ENCODE data around the gene MAST2.
"Not testable (repeated sequence)": the region's sequence is repeated elsewhere in the genome, so short reads cannot be mapped to it uniquely, and the experiment has no call there.

Gene MAST2

DNA sequence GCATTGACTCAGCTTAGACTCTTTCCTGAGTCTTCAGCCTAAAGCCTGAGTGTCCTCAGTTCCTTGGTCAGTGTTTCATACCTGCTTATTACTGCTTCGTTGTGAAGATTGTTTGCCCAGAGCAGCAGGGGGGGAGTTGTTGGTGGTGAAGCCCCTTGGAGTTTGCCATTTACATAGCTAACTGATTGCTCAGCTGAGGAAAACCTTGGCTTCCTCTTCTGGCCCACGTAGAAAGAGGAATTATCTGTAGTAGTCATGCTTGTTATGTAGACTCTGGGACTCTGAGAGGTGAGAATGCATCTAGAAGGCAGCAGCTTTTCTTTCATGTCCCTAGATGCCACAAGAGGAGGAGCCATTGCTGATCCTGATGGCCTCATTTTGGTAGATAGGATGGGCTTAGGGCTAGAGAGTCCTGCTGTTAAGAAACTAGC lies 125.9 kb downstream of the MAST2 start:
- no peaks in the 10 kb centered on the region for H3K4me1 ChIP-seq (ENCODE audit: control insufficient read depth in 1 of 2, insufficient read depth in 1 of 2, low read depth in 1 of 2, low read length in 1 of 2)
- H3K27ac ChIP-seq = no peak overlapping the region
- no peaks in the 10 kb centered on the region for H3K36me3 ChIP-seq
- TF ChIP-seq, protein P1, sequence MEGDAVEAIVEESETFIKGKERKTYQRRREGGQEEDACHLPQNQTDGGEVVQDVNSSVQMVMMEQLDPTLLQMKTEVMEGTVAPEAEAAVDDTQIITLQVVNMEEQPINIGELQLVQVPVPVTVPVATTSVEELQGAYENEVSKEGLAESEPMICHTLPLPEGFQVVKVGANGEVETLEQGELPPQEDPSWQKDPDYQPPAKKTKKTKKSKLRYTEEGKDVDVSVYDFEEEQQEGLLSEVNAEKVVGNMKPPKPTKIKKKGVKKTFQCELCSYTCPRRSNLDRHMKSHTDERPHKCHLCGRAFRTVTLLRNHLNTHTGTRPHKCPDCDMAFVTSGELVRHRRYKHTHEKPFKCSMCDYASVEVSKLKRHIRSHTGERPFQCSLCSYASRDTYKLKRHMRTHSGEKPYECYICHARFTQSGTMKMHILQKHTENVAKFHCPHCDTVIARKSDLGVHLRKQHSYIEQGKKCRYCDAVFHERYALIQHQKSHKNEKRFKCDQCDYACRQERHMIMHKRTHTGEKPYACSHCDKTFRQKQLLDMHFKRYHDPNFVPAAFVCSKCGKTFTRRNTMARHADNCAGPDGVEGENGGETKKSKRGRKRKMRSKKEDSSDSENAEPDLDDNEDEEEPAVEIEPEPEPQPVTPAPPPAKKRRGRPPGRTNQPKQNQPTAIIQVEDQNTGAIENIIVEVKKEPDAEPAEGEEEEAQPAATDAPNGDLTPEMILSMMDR (IDR thresholded peaks at IDR 0.05) = no peak
- H3K9me3 ChIP-seq = no peaks in the 10 kb centered on the region
- no peaks in the 10 kb centered on the region for H3K27me3 ChIP-seq
- no peak overlapping the region for H3K4me3 ChIP-seq (ENCODE audit: low read depth in 1 of 2, low read length in 1 of 2)

DNA sequence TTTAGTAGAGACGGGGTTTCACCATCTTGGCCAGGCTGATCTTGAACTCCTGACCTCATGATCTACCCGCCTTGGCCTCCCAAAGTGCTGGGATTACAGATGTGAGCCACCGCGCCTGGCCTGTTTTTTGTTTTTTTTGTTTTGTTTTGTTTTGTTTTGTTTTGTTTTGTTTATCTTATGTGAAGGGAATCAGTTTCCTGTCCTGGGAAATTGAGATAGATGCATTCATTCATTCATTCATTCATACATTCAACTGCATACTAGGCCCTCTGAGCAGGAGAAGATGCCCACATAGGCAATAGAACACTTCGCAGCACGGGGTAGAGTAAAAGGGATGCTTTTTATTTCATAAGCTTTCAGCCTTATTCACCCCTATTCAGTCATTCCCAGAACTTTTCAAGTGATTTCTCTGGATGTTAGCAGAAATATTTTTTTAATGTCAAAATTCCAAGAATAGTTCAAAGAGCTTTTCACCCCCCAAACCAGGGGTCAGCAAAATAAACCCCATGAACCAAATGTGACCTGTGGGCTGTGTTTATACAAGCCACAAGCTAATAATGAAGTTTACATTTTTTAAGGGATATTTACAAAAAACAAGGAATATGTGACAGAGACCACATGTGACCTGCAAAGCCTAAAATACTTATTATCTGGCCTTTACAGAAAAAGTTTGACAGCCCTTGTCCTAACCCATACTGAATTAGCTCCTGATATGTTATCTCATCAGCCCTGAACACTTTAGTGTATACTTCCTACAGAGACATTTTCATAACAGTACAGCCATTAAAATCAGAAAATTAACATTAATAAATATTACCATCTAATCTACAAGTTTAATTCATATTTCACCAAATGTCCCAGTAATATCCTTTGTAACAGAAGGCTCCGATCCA lies 127.1 kb downstream of the MAST2 start:
- TF ChIP-seq, protein P1 (IDR thresholded peaks at IDR 0.05) = no peak
- Histone ChIP-seq H3K4me3 (ENCODE audit: low read depth in 1 of 2, low read length in 1 of 2) (no peak overlapping the region), H3K4me1 (ENCODE audit: control insufficient read depth in 1 of 2, insufficient read depth in 1 of 2, low read depth in 1 of 2, low read length in 1 of 2) (no peaks in the 10 kb centered on the region), H3K27me3 (no peaks in the 10 kb centered on the region), H3K9me3 (no peaks in the 10 kb centered on the region), H3K36me3 (no peaks in the 10 kb centered on the region), H3K27ac (no peak overlapping the region)

DNA sequence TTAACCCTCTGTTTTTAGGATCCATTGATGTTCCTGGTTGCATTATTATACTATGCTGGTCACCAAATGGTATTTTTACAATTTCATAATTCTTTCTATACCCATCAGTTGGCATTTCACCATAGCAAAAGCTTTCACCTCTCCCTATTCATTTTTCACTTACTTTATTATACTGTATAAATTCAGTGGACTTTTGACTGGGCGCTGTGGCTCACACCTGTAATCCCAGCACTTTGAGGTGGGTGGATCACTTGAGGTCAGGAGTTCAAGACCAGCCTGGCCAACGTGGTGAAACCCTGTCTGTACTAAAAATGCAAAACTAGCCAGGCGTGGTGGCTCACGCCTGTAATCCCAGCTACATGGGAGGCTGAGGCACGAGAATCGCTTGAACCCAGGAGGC lies 128.8 kb downstream of the MAST2 start:
- H3K27me3 ChIP-seq; H3K9me3 ChIP-seq; H3K36me3 ChIP-seq; H3K27ac ChIP-seq; H3K4me1 ChIP-seq (ENCODE audit: control insufficient read depth in 1 of 2, insufficient read depth in 1 of 2, low read depth in 1 of 2, low read length in 1 of 2); H3K4me3 ChIP-seq (ENCODE audit: low read depth in 1 of 2, low read length in 1 of 2): not testable (repeated sequence)

DNA sequence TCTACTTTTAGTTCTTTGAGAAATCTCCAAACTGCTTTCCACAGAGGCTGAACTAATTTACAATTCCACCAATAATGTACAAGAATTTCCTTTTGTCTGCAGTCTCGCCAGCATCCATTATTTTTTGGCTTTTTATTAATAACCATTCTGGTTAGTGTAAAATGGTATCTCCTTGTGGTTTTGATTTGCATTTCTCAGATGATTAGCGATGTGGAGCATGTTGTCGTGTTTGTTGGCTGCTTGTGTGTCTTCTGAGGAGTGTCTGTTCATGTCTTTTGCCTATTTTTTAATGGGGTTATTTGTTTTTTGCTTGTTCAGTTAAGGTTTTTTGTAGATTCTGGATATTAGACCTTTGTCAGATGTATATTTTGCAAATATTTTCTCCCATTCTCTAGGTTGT lies 131.5 kb downstream of the MAST2 start:
- Histone ChIP-seq H3K27ac (no peak overlapping the region), H3K4me1 (ENCODE audit: control insufficient read depth in 1 of 2, insufficient read depth in 1 of 2, low read depth in 1 of 2, low read length in 1 of 2) (no peaks in the 10 kb centered on the region), H3K4me3 (ENCODE audit: low read depth in 1 of 2, low read length in 1 of 2) (no peak overlapping the region), H3K36me3 (no peaks in the 10 kb centered on the region), H3K27me3 (no peaks in the 10 kb centered on the region), H3K9me3 (no peaks in the 10 kb centered on the region)
- TF ChIP-seq, protein P1 (IDR thresholded peaks at IDR 0.05) = no peak

DNA sequence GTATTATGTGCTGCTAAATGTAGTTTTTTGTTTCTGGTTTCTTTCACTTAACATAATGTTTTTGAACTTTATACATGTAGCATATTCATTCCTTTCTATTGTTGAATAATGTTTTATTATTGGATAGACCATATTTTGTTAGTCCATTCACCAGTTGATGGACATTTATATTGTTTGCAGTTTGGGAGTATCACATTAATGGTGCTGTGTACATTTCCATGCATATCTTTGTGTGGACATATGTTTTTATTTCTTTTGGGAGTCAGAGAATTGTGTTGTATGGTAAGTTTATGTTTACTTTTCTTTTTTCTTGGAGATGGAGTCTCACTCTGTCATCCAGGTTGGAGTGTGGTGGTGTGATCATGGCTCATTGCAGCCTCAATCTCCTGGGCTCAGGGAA lies 134.6 kb downstream of the MAST2 start:
- TF ChIP-seq, protein P1 (IDR thresholded peaks at IDR 0.05) = no peak
- H3K36me3 ChIP-seq = no peaks in the 10 kb centered on the region
- H3K27ac ChIP-seq = no peak overlapping the region

DNA sequence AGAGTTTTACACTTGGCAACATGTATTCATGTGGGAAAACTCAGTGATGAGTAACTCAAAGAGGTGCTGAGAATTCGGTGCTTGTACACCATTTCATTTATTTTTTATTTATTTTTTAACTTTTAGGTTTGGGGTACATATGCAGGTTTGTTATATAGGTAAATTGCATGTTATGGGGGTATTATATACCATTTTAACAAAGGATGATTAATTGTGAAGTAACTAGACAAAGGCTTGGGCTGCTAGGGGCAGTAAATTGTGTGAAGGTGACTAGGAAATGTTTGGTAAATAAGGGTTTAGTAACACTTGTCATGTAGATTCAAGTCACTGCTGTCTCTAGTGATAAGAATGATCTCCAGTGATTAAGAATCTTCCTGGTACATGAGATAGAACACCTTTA lies 139.0 kb downstream of the MAST2 start:
- TF ChIP-seq, protein P1 (IDR thresholded peaks at IDR 0.05) = no peak
- H3K9me3 ChIP-seq = no peaks in the 10 kb centered on the region
- no peak overlapping the region for H3K27ac ChIP-seq
- no peaks in the 10 kb centered on the region for H3K36me3 ChIP-seq
- no peak overlapping the region for H3K4me3 ChIP-seq (ENCODE audit: low read depth in 1 of 2, low read length in 1 of 2)
- H3K27me3 ChIP-seq = no peaks in the 10 kb centered on the region
- H3K4me1 ChIP-seq (ENCODE audit: control insufficient read depth in 1 of 2, insufficient read depth in 1 of 2, low read depth in 1 of 2, low read length in 1 of 2) = no peaks in the 10 kb centered on the region

More for the DNA sequence above, 134.6 kb downstream of the MAST2 start:
- H3K27me3 ChIP-seq = no peaks in the 10 kb centered on the region
- no peaks in the 10 kb centered on the region for H3K9me3 ChIP-seq
- no peak overlapping the region for H3K4me3 ChIP-seq (ENCODE audit: low read depth in 1 of 2, low read length in 1 of 2)
- no peaks in the 10 kb centered on the region for H3K4me1 ChIP-seq (ENCODE audit: control insufficient read depth in 1 of 2, insufficient read depth in 1 of 2, low read depth in 1 of 2, low read length in 1 of 2)

Measured in neutrophil (primary cell).